HEK293 (cell line): Measurements from ENCODE around the gene KCNH5.
"Not testable (repeated sequence)": the region's sequence is repeated elsewhere in the genome, so short reads cannot be mapped to it uniquely, and the experiment has no call there.

Source experiments
- CTCF ChIA-PET: fragments of 350-600 bp; formaldehyde crosslinking; extraction: SDS; loops from one replicate; lab custom pipeline; 2021; ENCODE audit warnings: antibody characterized with exemption; lab: Yijun Ruan, JAX
- POLR2A ChIA-PET: fragments of 300-600 bp; formaldehyde crosslinking; extraction: SDS; loops from one replicate; lab custom pipeline; 2020; ENCODE audit warnings: antibody characterized with exemption, inconsistent platforms; lab: Yijun Ruan, JAX
- H3K27ac ChIP-seq: fragments of 200-500 bp; sonication (Bioruptor generic); 2 replicates; pipeline ENCODE4 v1.5.1; 2014; ENCODE audit warnings: low read depth, low read length, control low read depth, inconsistent platforms; ENCODE audit errors: extremely low read depth
- H3K36me3 ChIP-seq, 2 experiments: fragments of 200-500 bp in 1 of 2; sonication (Bioruptor generic) in 1 of 2; 1 replicate in 1 of 2; 2 replicates in 1 of 2; pipeline ENCODE4 v1.5.1; 2014 to 2017; ENCODE audit warnings: inconsistent platforms in 2 of 2, low read length in 2 of 2; ENCODE audit not compliant: control insufficient read depth in 2 of 2, insufficient read depth in 1 of 2
- H3K4me1 ChIP-seq: fragments of 200-500 bp; sonication (Bioruptor generic); 2 replicates; pipeline ENCODE4 v1.5.1; 2014; ENCODE audit warnings: mild to moderate bottlenecking, low read length, inconsistent platforms; ENCODE audit not compliant: control insufficient read depth, insufficient read depth
- H3K4me3 ChIP-seq: 2 replicates; pipeline ENCODE4 v1.5.1; 2011; ENCODE audit warnings: low read depth, mild to moderate bottlenecking, control low read depth, low read length, moderate library complexity
- H3K9me3 ChIP-seq: fragments of 200-500 bp; sonication (Bioruptor generic); 2 replicates; pipeline ENCODE4 v1.5.1; 2014; ENCODE audit warnings: low read depth, low read length, inconsistent platforms; ENCODE audit not compliant: control insufficient read depth, insufficient read depth
- KLF1 ChIP-seq: fragments of 450-650 bp; formaldehyde crosslinking; IDR thresholded peaks from 2 replicates; pipeline ENCODE4 v1.5.1; 2016; ENCODE audit warnings: missing biosample characterization, missing genetic modification characterization
- ZBTB1 ChIP-seq: fragments of 450-650 bp; formaldehyde crosslinking; IDR thresholded peaks from 2 replicates; pipeline ENCODE4 v1.5.1; 2016; ENCODE audit warnings: missing biosample characterization, missing genetic modification characterization
- ZBTB7A ChIP-seq: fragments of 450-650 bp; formaldehyde crosslinking; IDR thresholded peaks from 2 replicates; pipeline ENCODE4 v1.5.1; 2016; ENCODE audit warnings: low read depth, missing biosample characterization, missing genetic modification characterization
- ZEB2 ChIP-seq: fragments of 450-650 bp; formaldehyde crosslinking; IDR thresholded peaks from 2 replicates; pipeline ENCODE4 v1.5.1; 2016; ENCODE audit warnings: missing biosample characterization, missing genetic modification characterization
- ZNF114 ChIP-seq: fragments of 450-650 bp; formaldehyde crosslinking; IDR thresholded peaks from 2 replicates; pipeline ENCODE4 v1.5.0; 2017; ENCODE audit warnings: missing biosample characterization, missing genetic modification characterization
- ZNF133 ChIP-seq: fragments of 450-650 bp; formaldehyde crosslinking; IDR thresholded peaks from 2 replicates; pipeline ENCODE4 v1.5.1; 2016; ENCODE audit warnings: missing biosample characterization, missing genetic modification characterization
- ZNF174 ChIP-seq: fragments of 450-650 bp; formaldehyde crosslinking; IDR thresholded peaks from 2 replicates; pipeline ENCODE4 v1.5.0; 2017; ENCODE audit warnings: missing biosample characterization, mild to moderate bottlenecking, missing genetic modification characterization
- ZNF211 ChIP-seq: fragments of 450-650 bp; formaldehyde crosslinking; IDR thresholded peaks from 2 replicates; pipeline ENCODE4 v1.5.1; 2016; ENCODE audit warnings: low read depth, missing biosample characterization, missing genetic modification characterization
- ZNF302 ChIP-seq: fragments of 450-650 bp; formaldehyde crosslinking; IDR thresholded peaks from 2 replicates; pipeline ENCODE4 v1.5.1; 2016; ENCODE audit warnings: missing biosample characterization, missing genetic modification characterization, low read depth
- ZNF335 ChIP-seq: fragments of 450-650 bp; formaldehyde crosslinking; conservative IDR thresholded peaks from 2 replicates; pipeline ENCODE4 v1.5.1; 2016; ENCODE audit warnings: missing biosample characterization, missing genetic modification characterization
- ZNF362 ChIP-seq: fragments of 450-650 bp; formaldehyde crosslinking; IDR thresholded peaks from 2 replicates; pipeline ENCODE4 v1.5.1; 2016; ENCODE audit warnings: missing biosample characterization, missing genetic modification characterization
- ZNF48 ChIP-seq: fragments of 450-650 bp; formaldehyde crosslinking; IDR thresholded peaks from 2 replicates; pipeline ENCODE4 v1.5.1; 2016; ENCODE audit warnings: missing biosample characterization, missing genetic modification characterization
- ZNF488 ChIP-seq: fragments of 450-650 bp; formaldehyde crosslinking; IDR thresholded peaks from 2 replicates; pipeline ENCODE4 v1.5.1; 2016; ENCODE audit warnings: missing biosample characterization, missing genetic modification characterization
- ZNF580 ChIP-seq: fragments of 450-650 bp; formaldehyde crosslinking; IDR thresholded peaks from 2 replicates; pipeline ENCODE4 v1.5.1; 2016; ENCODE audit warnings: missing biosample characterization, missing genetic modification characterization
- ZNF585B ChIP-seq: fragments of 450-650 bp; formaldehyde crosslinking; IDR thresholded peaks from 2 replicates; pipeline ENCODE4 v1.5.1; 2016; ENCODE audit warnings: missing biosample characterization, missing genetic modification characterization
- ZNF610 ChIP-seq: fragments of 450-650 bp; formaldehyde crosslinking; IDR thresholded peaks from 2 replicates; pipeline ENCODE4 v1.5.1; 2016; ENCODE audit warnings: missing biosample characterization, missing genetic modification characterization, borderline replicate concordance
- ZNF791 ChIP-seq: fragments of 450-650 bp; formaldehyde crosslinking; IDR thresholded peaks from 2 replicates; pipeline ENCODE4 v1.5.1; 2016; ENCODE audit warnings: missing biosample characterization, missing genetic modification characterization
- ZNF792 ChIP-seq: fragments of 450-650 bp; formaldehyde crosslinking; IDR thresholded peaks from 2 replicates; pipeline ENCODE4 v1.5.1; 2016; ENCODE audit warnings: missing biosample characterization, missing genetic modification characterization
- ZSCAN16 ChIP-seq: fragments of 450-650 bp; formaldehyde crosslinking; IDR thresholded peaks from 2 replicates; pipeline ENCODE4 v1.5.1; 2016; ENCODE audit warnings: missing biosample characterization, missing genetic modification characterization
- ZXDB ChIP-seq: fragments of 450-650 bp; formaldehyde crosslinking; IDR thresholded peaks from 2 replicates; pipeline ENCODE4 v1.5.1; 2016; ENCODE audit warnings: missing biosample characterization, missing genetic modification characterization
- TF ChIP-seq, protein P1 (sequence below): fragments of 450-650 bp; IDR thresholded peaks from 2 replicates; pipeline ENCODE4 v1.5.1; 2018; ENCODE audit warnings: missing biosample characterization, mild to moderate bottlenecking, missing genetic modification characterization
- TF ChIP-seq, protein P2 (sequence below): fragments of 450-650 bp; formaldehyde crosslinking; conservative IDR thresholded peaks from 2 replicates; pipeline ENCODE4 v1.5.1; 2016; ENCODE audit warnings: low read depth, missing biosample characterization, missing genetic modification characterization

The KCNH5 gene

DNA sequence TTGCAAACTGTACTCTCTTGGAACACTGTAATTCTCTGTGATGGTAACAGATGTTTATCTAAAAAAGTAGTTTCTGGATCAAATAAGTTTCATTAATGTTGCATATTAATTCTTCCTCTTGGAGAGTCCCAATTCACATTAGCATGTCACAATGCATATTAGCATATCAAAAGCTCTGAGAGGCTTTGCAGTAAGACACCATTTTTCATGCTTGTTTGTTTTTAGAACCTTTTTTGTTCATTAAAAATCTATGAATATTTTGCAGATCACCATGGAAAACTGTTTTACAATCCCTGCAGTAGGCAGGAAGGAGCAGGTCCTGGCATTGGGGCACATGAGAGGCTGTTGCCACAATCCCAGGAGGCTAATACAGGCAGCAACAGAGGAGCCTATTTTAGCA is 180.7 kb downstream of the KCNH5 start (continued):
- no peak for TF ChIP-seq ZNF610
- no peak for TF ChIP-seq ZNF174 (tag by site-specific recombination)
- no peak for TF ChIP-seq ZBTB1 (tag by site-specific recombination)
- no peak for TF ChIP-seq ZNF133 (tag by site-specific recombination)
- no peak for TF ChIP-seq ZNF114 (tag by site-specific recombination)
- no peak for TF ChIP-seq KLF1
- TF ChIP-seq ZNF580, result no peak
- TF ChIP-seq ZNF585B (tag by site-specific recombination), result no peak
- TF ChIP-seq ZNF791 (tag by site-specific recombination), result no peak
- TF ChIP-seq ZNF488 (tag by site-specific recombination), result no peak
- TF ChIP-seq ZBTB7A (tag by site-specific recombination), result no peak
- TF ChIP-seq ZNF302 (tag by site-specific recombination), result no peak
- no peak for TF ChIP-seq ZNF362 (tag by site-specific recombination)
- no peak for TF ChIP-seq ZNF48 (tag by site-specific recombination)

- H3K36me3 ChIP-seq, H3K9me3 ChIP-seq, H3K27ac ChIP-seq, CTCF ChIA-PET, H3K4me1 ChIP-seq, POLR2A ChIA-PET, H3K4me3 ChIP-seq: not testable (repeated sequence)
Measured at GRCh38 chr14:62858011-62858410, 187.2 kb downstream of the KCNH5 start.

DNA sequence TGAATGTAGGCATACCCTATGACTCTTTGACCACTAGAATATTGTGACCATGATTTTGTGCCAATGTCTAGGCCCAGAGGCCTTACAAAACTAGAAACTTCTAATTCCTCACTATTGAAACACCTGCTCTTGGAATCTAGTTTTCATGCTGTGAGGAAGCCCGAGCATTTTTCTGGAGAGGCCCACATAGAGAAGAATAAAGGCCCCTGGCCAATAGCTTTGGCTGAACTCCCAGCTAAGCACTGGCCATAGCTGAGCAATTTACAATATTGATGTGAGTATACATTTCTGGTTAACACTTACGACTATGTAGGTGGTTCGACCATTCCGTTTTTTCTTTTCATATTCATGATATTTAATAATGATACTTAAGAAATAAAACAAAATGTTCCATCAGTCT is 190.3 kb downstream of the KCNH5 start:
- POLR2A ChIA-PET, result no interaction called here
- no peak for TF ChIP-seq ZXDB
- no peak for TF ChIP-seq ZNF792 (tag by site-specific recombination)
- TF ChIP-seq, protein P1, sequence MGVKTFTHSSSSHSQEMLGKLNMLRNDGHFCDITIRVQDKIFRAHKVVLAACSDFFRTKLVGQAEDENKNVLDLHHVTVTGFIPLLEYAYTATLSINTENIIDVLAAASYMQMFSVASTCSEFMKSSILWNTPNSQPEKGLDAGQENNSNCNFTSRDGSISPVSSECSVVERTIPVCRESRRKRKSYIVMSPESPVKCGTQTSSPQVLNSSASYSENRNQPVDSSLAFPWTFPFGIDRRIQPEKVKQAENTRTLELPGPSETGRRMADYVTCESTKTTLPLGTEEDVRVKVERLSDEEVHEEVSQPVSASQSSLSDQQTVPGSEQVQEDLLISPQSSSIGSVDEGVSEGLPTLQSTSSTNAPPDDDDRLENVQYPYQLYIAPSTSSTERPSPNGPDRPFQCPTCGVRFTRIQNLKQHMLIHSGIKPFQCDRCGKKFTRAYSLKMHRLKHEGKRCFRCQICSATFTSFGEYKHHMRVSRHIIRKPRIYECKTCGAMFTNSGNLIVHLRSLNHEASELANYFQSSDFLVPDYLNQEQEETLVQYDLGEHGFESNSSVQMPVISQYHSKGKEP, result no peak
- no peak for TF ChIP-seq ZEB2 (tag by site-specific recombination)
- TF ChIP-seq, protein P2, sequence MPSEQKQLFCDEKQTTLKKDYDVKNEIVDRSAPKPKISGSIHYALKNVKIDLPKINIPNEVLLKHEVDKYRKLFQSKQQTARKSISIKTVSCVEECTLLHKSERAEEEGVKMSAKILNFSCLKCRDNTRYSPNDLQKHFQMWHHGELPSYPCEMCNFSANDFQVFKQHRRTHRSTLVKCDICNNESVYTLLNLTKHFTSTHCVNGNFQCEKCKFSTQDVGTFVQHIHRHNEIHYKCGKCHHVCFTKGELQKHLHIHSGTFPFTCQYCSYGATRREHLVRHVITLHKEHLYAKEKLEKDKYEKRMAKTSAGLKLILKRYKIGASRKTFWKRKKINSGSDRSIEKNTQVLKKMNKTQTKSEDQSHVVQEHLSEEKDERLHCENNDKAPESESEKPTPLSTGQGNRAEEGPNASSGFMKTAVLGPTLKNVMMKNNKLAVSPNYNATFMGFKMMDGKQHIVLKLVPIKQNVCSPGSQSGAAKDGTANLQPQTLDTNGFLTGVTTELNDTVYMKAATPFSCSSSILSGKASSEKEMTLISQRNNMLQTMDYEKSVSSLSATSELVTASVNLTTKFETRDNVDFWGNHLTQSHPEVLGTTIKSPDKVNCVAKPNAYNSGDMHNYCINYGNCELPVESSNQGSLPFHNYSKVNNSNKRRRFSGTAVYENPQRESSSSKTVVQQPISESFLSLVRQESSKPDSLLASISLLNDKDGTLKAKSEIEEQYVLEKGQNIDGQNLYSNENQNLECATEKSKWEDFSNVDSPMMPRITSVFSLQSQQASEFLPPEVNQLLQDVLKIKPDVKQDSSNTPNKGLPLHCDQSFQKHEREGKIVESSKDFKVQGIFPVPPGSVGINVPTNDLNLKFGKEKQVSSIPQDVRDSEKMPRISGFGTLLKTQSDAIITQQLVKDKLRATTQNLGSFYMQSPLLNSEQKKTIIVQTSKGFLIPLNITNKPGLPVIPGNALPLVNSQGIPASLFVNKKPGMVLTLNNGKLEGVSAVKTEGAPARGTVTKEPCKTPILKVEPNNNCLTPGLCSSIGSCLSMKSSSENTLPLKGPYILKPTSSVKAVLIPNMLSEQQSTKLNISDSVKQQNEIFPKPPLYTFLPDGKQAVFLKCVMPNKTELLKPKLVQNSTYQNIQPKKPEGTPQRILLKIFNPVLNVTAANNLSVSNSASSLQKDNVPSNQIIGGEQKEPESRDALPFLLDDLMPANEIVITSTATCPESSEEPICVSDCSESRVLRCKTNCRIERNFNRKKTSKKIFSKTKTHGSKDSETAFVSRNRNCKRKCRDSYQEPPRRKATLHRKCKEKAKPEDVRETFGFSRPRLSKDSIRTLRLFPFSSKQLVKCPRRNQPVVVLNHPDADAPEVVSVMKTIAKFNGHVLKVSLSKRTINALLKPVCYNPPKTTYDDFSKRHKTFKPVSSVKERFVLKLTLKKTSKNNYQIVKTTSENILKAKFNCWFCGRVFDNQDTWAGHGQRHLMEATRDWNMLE (tag by site-specific recombination), result no peak
- no peak for TF ChIP-seq ZNF335 (tag by site-specific recombination)
- TF ChIP-seq ZNF211 (tag by site-specific recombination), result no peak
- no peak for TF ChIP-seq ZSCAN16 (tag by site-specific recombination)

More for the DNA sequence above, 190.3 kb downstream of the KCNH5 start:
- H3K9me3 ChIP-seq, result no peaks in the 10 kb centered on the region
- H3K4me3 ChIP-seq, result no peak overlapping the region
- no peaks in the 10 kb centered on the region for H3K4me1 ChIP-seq
- H3K36me3 ChIP-seq, result no peaks in the 10 kb centered on the region
- CTCF ChIA-PET, result no interaction called here
- H3K27ac ChIP-seq, result no peak overlapping the region
